ENCODE data around the gene CLIP4. TPM values are rescaled to one million over a fixed set of nuclear protein-coding genes. Genes with fewer than 3 reads are reported as not detected.
A peak's percentile ranks its signal among the peaks of the same experiment; 100 is the strongest.

Gene CLIP4
- polyA plus RNA-seq, 1 of the 3 experiments (the other 2 are of a cell fraction): 12.7 TPM

DNA sequence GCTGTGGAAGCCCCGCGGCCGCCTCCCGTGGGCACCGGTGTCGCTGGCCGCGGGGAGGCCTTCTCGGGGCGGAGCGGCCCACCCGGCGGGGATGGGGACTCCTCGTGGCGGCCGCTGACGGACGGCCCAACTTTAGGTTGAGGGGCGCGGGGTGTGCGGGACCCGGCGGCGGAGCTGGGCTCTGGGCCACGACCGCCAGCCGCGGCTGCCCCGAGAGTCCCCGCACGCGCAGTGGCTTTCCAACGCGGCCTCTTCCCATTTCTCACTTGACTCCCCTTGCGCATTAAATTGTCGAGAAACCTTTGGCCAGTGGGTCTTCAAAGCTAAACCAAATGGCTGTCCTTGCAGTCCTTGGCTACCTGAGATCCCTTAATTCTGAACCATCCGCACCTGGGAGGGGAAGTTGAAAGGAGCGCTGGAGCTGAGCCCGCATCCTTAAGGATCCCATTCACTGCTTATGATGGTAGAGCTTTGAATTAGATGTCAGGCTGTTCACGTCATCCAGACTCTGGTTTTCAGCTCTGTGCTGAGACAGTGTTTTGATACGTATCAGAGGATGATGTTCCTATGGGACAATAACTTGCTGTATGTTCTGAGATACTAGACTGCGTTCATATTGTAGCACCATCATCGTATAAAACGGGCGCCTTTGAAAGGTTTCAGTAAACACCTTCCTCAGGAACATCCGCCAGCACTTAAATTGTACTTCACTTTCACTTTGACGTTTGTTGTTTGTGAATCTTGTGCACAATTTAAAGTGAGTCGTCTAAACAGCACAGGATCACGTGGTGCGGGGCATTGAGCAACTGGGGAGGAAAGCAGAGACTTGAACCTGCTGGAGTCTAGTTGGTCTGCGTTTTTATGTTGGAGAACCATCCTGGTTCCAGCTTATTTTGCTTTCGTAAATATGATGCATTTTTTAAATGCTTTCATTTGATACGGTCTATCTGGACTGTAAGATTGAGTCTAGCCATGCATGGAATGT lies 874 bp downstream of the CLIP4 start (continued):
- TF ChIP-seq, protein P1, sequence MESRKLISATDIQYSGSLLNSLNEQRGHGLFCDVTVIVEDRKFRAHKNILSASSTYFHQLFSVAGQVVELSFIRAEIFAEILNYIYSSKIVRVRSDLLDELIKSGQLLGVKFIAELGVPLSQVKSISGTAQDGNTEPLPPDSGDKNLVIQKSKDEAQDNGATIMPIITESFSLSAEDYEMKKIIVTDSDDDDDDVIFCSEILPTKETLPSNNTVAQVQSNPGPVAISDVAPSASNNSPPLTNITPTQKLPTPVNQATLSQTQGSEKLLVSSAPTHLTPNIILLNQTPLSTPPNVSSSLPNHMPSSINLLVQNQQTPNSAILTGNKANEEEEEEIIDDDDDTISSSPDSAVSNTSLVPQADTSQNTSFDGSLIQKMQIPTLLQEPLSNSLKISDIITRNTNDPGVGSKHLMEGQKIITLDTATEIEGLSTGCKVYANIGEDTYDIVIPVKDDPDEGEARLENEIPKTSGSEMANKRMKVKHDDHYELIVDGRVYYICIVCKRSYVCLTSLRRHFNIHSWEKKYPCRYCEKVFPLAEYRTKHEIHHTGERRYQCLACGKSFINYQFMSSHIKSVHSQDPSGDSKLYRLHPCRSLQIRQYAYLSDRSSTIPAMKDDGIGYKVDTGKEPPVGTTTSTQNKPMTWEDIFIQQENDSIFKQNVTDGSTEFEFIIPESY (IDR thresholded peaks at IDR 0.05; ENCODE audit: borderline replicate concordance, low read depth): no peak
- TF ChIP-seq TEAD4 (IDR thresholded peaks at IDR 0.05; ENCODE audit: borderline replicate concordance, insufficient read depth) (no peak), EP300 (IDR thresholded peaks at IDR 0.05; ENCODE audit: borderline replicate concordance in 1 of 2, low read depth in 1 of 2, low read length in 1 of 2) (no peak), ELF1 (IDR thresholded peaks at IDR 0.05) (no peak), RAD21 (IDR thresholded peaks at IDR 0.05; ENCODE audit: low read length) (0 out of 2 replicates have a peak, but pooled peaks have one; percentile 10), FOSL2 (IDR thresholded peaks at IDR 0.05; ENCODE audit: borderline replicate concordance, low read depth) (no peak), MAX (IDR thresholded peaks at IDR 0.05; ENCODE audit: low read depth) (peak; percentile 45; the same call in 1 of the 2 replicates)
- TF ChIP-seq, protein P2, sequence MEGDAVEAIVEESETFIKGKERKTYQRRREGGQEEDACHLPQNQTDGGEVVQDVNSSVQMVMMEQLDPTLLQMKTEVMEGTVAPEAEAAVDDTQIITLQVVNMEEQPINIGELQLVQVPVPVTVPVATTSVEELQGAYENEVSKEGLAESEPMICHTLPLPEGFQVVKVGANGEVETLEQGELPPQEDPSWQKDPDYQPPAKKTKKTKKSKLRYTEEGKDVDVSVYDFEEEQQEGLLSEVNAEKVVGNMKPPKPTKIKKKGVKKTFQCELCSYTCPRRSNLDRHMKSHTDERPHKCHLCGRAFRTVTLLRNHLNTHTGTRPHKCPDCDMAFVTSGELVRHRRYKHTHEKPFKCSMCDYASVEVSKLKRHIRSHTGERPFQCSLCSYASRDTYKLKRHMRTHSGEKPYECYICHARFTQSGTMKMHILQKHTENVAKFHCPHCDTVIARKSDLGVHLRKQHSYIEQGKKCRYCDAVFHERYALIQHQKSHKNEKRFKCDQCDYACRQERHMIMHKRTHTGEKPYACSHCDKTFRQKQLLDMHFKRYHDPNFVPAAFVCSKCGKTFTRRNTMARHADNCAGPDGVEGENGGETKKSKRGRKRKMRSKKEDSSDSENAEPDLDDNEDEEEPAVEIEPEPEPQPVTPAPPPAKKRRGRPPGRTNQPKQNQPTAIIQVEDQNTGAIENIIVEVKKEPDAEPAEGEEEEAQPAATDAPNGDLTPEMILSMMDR (IDR thresholded peaks at IDR 0.05): no peak

DNA sequence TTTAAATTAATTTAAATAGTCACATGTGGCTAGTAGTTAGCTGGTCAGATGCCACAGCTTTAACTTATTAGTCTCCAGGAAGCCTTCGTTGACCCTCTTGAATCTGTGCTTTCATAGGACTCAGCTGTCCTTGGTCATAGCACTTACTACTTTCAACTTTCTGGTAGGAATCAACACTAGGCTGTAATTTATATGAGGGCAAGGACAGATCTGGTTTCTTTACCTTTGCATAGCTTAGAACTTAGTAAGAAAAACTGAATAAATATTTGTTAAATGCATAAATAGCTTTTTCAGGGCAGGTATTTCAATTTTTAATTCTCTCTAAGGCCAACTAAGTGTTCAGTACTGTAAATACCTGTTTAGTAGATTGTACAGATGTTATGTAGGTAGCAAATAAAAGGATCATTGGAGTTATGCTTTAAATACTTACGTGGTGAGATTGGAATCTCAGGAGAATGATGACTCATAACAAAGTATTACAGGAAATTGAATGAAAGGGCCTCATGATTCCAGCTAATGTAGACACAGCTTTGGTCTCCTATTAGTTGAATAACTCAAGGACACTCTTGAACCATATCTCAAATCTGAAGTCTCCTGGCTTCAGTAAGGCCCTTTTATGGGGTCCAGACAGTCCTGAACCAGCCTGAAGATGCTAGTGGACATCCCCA lies 2.6 kb downstream of the CLIP4 start:
- Histone ChIP-seq H3K27ac (ENCODE audit: low read depth in 2 of 2, low read length in 1 of 2) (peak overlapping the region; percentile 34 to 67; a peak in 3 of 4 replicates), H3K27me3 (ENCODE audit: insufficient read depth) (no peaks in the 10 kb centered on the region), H3K4me2 (peak overlapping the region; percentile 82; the same call in 1 of the 2 replicates), H2AFZ (ENCODE audit: low read depth) (no peak overlapping the region), H3K9me2 (no peaks in the 10 kb centered on the region), H3F3A (replicated peaks; ENCODE audit: insufficient read depth) (peaks cover 15% of the 10 kb centered on the region), H3K9ac (no peak overlapping the region), H4K20me1 (ENCODE audit: insufficient read depth) (no peaks in the 10 kb centered on the region), H3K4me3 (ENCODE audit: low read depth in 2 of 2, low read length in 1 of 2) (no peak overlapping the region), H3K36me3 (replicated peaks in 1 of 2; ENCODE audit: control insufficient read depth in 1 of 2, insufficient read depth in 2 of 2, low read length in 1 of 2) (peaks cover 15 to 16% of the 10 kb centered on the region in 2 experiments), H3K9me3 (no peaks in the 10 kb centered on the region), H3K4me1 (ENCODE audit: control insufficient read depth in 1 of 2, insufficient read depth in 2 of 2, low read depth in 1 of 2, low read length in 1 of 2) (peaks cover 15 to 38% of the 10 kb centered on the region in 2 experiments; a peak in 3 of 4 replicates), H3K79me2 (ENCODE audit: insufficient read depth) (peaks cover 46% of the 10 kb centered on the region)
- ChIA-PET CTCF (interaction anchor here (0.6 to 2.4 kb wide), 4 partner anchors 15 to 806 kb away, joined by 3 to 6 read pairs (median 3); no protein-coding TSS in a partner anchor), POLR2A (interaction anchor here (0.8 kb wide), 1 partner anchor 124 kb away, joined by 3 read pairs; no protein-coding TSS in a partner anchor)
- whole genome bisulfite sequencing (ENCODE audit: low lambda C conversion rate): 26% methylated on average over 2 of the region's 2 CpGs
- TF ChIP-seq RXRA (IDR thresholded peaks at IDR 0.05; ENCODE audit: borderline replicate concordance, low read depth): no peak
- peak; percentile 73; the same call in 1 of the 2 replicates for TF ChIP-seq FOSL2 (IDR thresholded peaks at IDR 0.05; ENCODE audit: borderline replicate concordance, low read depth)
- no peak for TF ChIP-seq TAF1 (IDR thresholded peaks at IDR 0.05; ENCODE audit: borderline replicate concordance, low read depth, low read length)
- TF ChIP-seq SIN3A (IDR thresholded peaks at IDR 0.05; ENCODE audit: borderline replicate concordance, low read depth, low read length): no peak
- peak; percentile 74 for TF ChIP-seq JUND (IDR thresholded peaks at IDR 0.05)
- TF ChIP-seq, protein P3, sequence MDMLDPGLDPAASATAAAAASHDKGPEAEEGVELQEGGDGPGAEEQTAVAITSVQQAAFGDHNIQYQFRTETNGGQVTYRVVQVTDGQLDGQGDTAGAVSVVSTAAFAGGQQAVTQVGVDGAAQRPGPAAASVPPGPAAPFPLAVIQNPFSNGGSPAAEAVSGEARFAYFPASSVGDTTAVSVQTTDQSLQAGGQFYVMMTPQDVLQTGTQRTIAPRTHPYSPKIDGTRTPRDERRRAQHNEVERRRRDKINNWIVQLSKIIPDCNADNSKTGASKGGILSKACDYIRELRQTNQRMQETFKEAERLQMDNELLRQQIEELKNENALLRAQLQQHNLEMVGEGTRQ (IDR thresholded peaks at IDR 0.05; ENCODE audit: borderline replicate concordance, low read depth, low read length): no peak
- no peak for TF ChIP-seq GABPA (IDR thresholded peaks at IDR 0.05; ENCODE audit: low read depth)
- no peak for TF ChIP-seq NFIC (IDR thresholded peaks at IDR 0.05; ENCODE audit: borderline replicate concordance)
- peak; percentile 31; the same call in 1 of the 2 replicates for TF ChIP-seq TCF12 (IDR thresholded peaks at IDR 0.05)
- DNase-seq: no peak

Measured in SK-N-SH (cell line).